ENCODE data around the gene HRH2. TPM values are rescaled to one million over a fixed set of nuclear protein-coding genes. Genes with fewer than 3 reads are reported as not detected.
"Not testable (repeated sequence)": the region's sequence is repeated elsewhere in the genome, so short reads cannot be mapped to it uniquely, and the experiment has no call there.

Gene HRH2
- polyA plus RNA-seq, 1 donor = 2.1 TPM

- Histone ChIP-seq H3K27ac (ENCODE audit: low read length) (no peak overlapping the region), H3K4me3 (ENCODE audit: low read length) (no peak overlapping the region), H3K9me3 (ENCODE audit: control insufficient read depth, low read depth, low read length) (no peaks in the 10 kb centered on the region), H3K4me1 (ENCODE audit: control insufficient read depth, insufficient read depth, low read length) (no peaks in the 10 kb centered on the region), H3K36me3 (ENCODE audit: control insufficient read depth, insufficient read depth, low read length) (no peaks in the 10 kb centered on the region), H3K27me3 (ENCODE audit: control insufficient read depth, insufficient read depth, low read length) (no peaks in the 10 kb centered on the region)
- no CpG with 5 or more reads among the region's 9 CpGs for WGBS (ENCODE audit: insufficient coverage, low lambda C conversion rate)
- no peak for DNase-seq
Measured at GRCh38 chr5:175640106-175640775, 17.6 kb upstream of the HRH2 start.

- no peaks in the 10 kb centered on the region for H3K36me3 ChIP-seq (ENCODE audit: control insufficient read depth, insufficient read depth, low read length)
- H3K27me3 ChIP-seq (ENCODE audit: control insufficient read depth, insufficient read depth, low read length) = no peaks in the 10 kb centered on the region
- no peak overlapping the region for H3K27ac ChIP-seq (ENCODE audit: low read length)
- no peaks in the 10 kb centered on the region for H3K9me3 ChIP-seq (ENCODE audit: control insufficient read depth, low read depth, low read length)
- H3K4me3 ChIP-seq (ENCODE audit: low read length) = no peak overlapping the region
- H3K4me1 ChIP-seq (ENCODE audit: control insufficient read depth, insufficient read depth, low read length) = no peaks in the 10 kb centered on the region
- WGBS (ENCODE audit: insufficient coverage, low lambda C conversion rate) = 80% methylated on average over 1 of the region's 4 CpGs
- no peak for DNase-seq
Measured at GRCh38 chr5:175642998-175643397, 14.9 kb upstream of the HRH2 start.

DNA sequence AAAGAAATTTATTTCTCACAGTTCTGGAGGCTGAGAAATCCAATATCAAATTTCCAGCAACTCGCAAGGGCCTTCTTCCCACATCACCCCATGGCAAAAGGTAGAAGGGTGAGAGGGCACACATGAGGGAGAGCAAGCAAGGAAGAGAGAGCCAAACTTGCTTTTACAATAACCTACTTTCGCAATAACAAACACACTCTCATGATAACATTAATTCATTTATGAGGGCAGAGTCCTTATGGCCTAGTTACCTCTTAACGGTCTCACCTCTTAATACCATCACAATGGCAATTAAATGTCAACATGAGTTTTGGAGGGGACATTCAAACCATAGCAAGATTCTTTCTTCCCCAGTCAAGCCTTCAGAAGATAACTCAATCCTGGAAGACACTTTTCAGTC is 11.6 kb upstream of the HRH2 start:
- 0% methylated on average over 1 of the region's 3 CpGs for WGBS (ENCODE audit: insufficient coverage, low lambda C conversion rate)
- Histone ChIP-seq H3K27me3 (ENCODE audit: control insufficient read depth, insufficient read depth, low read length) (no peaks in the 10 kb centered on the region), H3K9me3 (ENCODE audit: control insufficient read depth, low read depth, low read length) (no peaks in the 10 kb centered on the region), H3K36me3 (ENCODE audit: control insufficient read depth, insufficient read depth, low read length) (no peaks in the 10 kb centered on the region), H3K4me3 (ENCODE audit: low read length) (no peak overlapping the region), H3K27ac (ENCODE audit: low read length) (no peak overlapping the region), H3K4me1 (ENCODE audit: control insufficient read depth, insufficient read depth, low read length) (no peaks in the 10 kb centered on the region)
- peak in 1 of 2 donors; percentile 66 for DNase-seq

GRCh38 chr5:175649967-175650366 is 7.9 kb upstream of the HRH2 start:
- H3K4me1 ChIP-seq (ENCODE audit: control insufficient read depth, insufficient read depth, low read length) = no peaks in the 10 kb centered on the region
- no peaks in the 10 kb centered on the region for H3K36me3 ChIP-seq (ENCODE audit: control insufficient read depth, insufficient read depth, low read length)
- WGBS (ENCODE audit: insufficient coverage, low lambda C conversion rate) = no CpG with 5 or more reads among the region's 1 CpG
- H3K4me3 ChIP-seq (ENCODE audit: low read length) = no peak overlapping the region
- no peak overlapping the region for H3K27ac ChIP-seq (ENCODE audit: low read length)
- DNase-seq = no peak
- no peaks in the 10 kb centered on the region for H3K27me3 ChIP-seq (ENCODE audit: control insufficient read depth, insufficient read depth, low read length)
- H3K9me3 ChIP-seq (ENCODE audit: control insufficient read depth, low read depth, low read length) = no peaks in the 10 kb centered on the region

- not testable (repeated sequence) for H3K27me3 ChIP-seq (ENCODE audit: control insufficient read depth, insufficient read depth, low read length); H3K27ac ChIP-seq (ENCODE audit: low read length); H3K4me3 ChIP-seq (ENCODE audit: low read length); H3K9me3 ChIP-seq (ENCODE audit: control insufficient read depth, low read depth, low read length); H3K36me3 ChIP-seq (ENCODE audit: control insufficient read depth, insufficient read depth, low read length); H3K4me1 ChIP-seq (ENCODE audit: control insufficient read depth, insufficient read depth, low read length); DNase-seq
Measured at GRCh38 chr5:175650430-175651205, 7.3 kb upstream of the HRH2 start.

GRCh38 chr5:175652741-175653663 is 4.9 kb upstream of the HRH2 start:
- 90% methylated on average over 2 of the region's 11 CpGs for WGBS (ENCODE audit: insufficient coverage, low lambda C conversion rate)
- Histone ChIP-seq H3K9me3 (ENCODE audit: control insufficient read depth, low read depth, low read length) (no peaks in the 10 kb centered on the region), H3K4me1 (ENCODE audit: control insufficient read depth, insufficient read depth, low read length) (no peaks in the 10 kb centered on the region), H3K27ac (ENCODE audit: low read length) (no peak overlapping the region), H3K27me3 (ENCODE audit: control insufficient read depth, insufficient read depth, low read length) (peaks cover 8% of the 10 kb centered on the region), H3K36me3 (ENCODE audit: control insufficient read depth, insufficient read depth, low read length) (no peaks in the 10 kb centered on the region), H3K4me3 (ENCODE audit: low read length) (no peak overlapping the region)
- DNase-seq = no peak

DNA sequence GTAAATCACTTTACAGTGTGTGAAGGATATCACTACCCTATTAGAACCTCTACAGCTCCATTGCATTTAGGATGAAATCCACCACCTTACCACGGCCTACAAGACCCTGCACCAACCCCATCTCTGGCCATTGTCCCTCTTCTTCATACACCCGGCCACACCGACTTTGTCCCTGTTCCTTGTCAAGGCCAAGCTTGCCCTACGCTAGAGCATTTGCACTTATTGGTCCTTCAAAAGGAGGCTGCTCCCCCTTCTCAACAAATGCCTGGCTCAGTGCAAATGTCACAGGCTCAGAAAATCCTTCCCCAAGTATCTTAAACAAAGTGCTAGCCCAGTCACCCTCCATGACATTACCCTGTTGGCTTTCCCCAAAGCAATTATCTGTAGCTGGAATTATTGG is 4.1 kb upstream of the HRH2 start:
- no peaks in the 10 kb centered on the region for H3K9me3 ChIP-seq (ENCODE audit: control insufficient read depth, low read depth, low read length)
- no peaks in the 10 kb centered on the region for H3K36me3 ChIP-seq (ENCODE audit: control insufficient read depth, insufficient read depth, low read length)
- peaks cover 15% of the 10 kb centered on the region for H3K27me3 ChIP-seq (ENCODE audit: control insufficient read depth, insufficient read depth, low read length)
- no peak for DNase-seq
- H3K4me3 ChIP-seq (ENCODE audit: low read length) = no peak overlapping the region
- H3K27ac ChIP-seq (ENCODE audit: low read length) = no peak overlapping the region
- no CpG with 5 or more reads among the region's 4 CpGs for WGBS (ENCODE audit: insufficient coverage, low lambda C conversion rate)
- no peaks in the 10 kb centered on the region for H3K4me1 ChIP-seq (ENCODE audit: control insufficient read depth, insufficient read depth, low read length)

- WGBS (ENCODE audit: insufficient coverage, low lambda C conversion rate) = no CpG with 5 or more reads among the region's 7 CpGs
- DNase-seq = no peak
- Histone ChIP-seq H3K4me1 (ENCODE audit: control insufficient read depth, insufficient read depth, low read length) (no peaks in the 10 kb centered on the region), H3K27me3 (ENCODE audit: control insufficient read depth, insufficient read depth, low read length) (peaks cover 19% of the 10 kb centered on the region), H3K27ac (ENCODE audit: low read length) (no peak overlapping the region), H3K36me3 (ENCODE audit: control insufficient read depth, insufficient read depth, low read length) (no peaks in the 10 kb centered on the region), H3K9me3 (ENCODE audit: control insufficient read depth, low read depth, low read length) (no peaks in the 10 kb centered on the region), H3K4me3 (ENCODE audit: low read length) (no peak overlapping the region)
Measured at GRCh38 chr5:175654339-175654738, 3.5 kb upstream of the HRH2 start.

DNA sequence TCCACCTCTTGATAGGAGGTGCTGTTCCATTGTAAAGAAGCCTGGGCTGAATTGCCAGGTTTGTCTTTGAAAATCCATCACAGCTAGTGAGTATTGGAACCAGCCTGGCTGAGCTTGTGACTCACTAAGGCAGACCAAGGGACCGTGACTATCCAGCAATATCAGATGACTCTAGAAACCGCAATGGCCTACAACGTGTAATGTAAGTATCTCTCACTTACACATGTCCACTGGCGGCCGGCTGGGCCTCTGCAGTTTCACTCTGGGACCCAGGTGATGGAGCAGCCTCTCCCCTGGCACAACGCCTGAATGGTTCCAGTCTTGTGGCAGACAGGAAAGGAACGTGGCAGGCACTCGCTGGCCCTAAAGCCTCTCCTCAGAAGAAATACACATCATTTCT is 3.1 kb upstream of the HRH2 start:
- WGBS (ENCODE audit: insufficient coverage, low lambda C conversion rate) = no CpG with 5 or more reads among the region's 8 CpGs
- Histone ChIP-seq H3K4me1 (ENCODE audit: control insufficient read depth, insufficient read depth, low read length) (no peaks in the 10 kb centered on the region), H3K4me3 (ENCODE audit: low read length) (no peak overlapping the region), H3K27me3 (ENCODE audit: control insufficient read depth, insufficient read depth, low read length) (peaks cover 22% of the 10 kb centered on the region), H3K36me3 (ENCODE audit: control insufficient read depth, insufficient read depth, low read length) (no peaks in the 10 kb centered on the region), H3K9me3 (ENCODE audit: control insufficient read depth, low read depth, low read length) (no peaks in the 10 kb centered on the region), H3K27ac (ENCODE audit: low read length) (no peak overlapping the region)
- DNase-seq = no peak

DNA sequence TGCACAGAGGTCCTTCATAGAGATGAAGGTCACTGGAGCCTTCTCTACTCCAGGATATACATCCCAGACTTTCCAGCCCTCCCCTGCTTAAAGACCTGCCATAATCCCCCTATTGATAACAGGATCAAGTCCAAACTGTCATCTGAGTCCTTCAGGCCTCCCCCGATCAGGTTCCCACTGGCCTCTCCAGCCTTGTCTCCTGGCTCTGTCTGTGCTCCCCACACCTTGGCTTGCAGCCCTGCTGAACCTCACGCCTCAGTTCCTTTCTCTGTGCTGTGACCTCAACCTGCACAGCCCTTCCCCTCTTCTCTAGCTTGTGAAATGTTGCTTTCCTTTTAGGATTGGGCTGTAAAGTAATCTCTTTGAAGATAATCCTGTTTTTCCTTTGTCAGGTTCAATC is 2.5 kb upstream of the HRH2 start:
- Histone ChIP-seq H3K36me3 (ENCODE audit: control insufficient read depth, insufficient read depth, low read length) (no peaks in the 10 kb centered on the region), H3K4me1 (ENCODE audit: control insufficient read depth, insufficient read depth, low read length) (no peaks in the 10 kb centered on the region), H3K27me3 (ENCODE audit: control insufficient read depth, insufficient read depth, low read length) (peaks cover 22% of the 10 kb centered on the region), H3K9me3 (ENCODE audit: control insufficient read depth, low read depth, low read length) (no peaks in the 10 kb centered on the region), H3K27ac (ENCODE audit: low read length) (no peak overlapping the region), H3K4me3 (ENCODE audit: low read length) (no peak overlapping the region)
- no peak for DNase-seq
- WGBS (ENCODE audit: insufficient coverage, low lambda C conversion rate) = no CpG with 5 or more reads among the region's 2 CpGs
